Astrocyte of the spinal cord (primary cell): ENCODE measurements around the gene TAX1BP1.

Experiments
- DNase-seq: peaks from one replicate; pipeline ENCODE4 v3.0.0; 2011; ENCODE audit warnings: low read depth, low spot score
- H3K4me3 ChIP-seq: 2 replicates; pipeline ENCODE4 v1.5.1; 2011; ENCODE audit warnings: low read depth, mild to moderate bottlenecking, low read length, moderate library complexity
- CTCF ChIP-seq: IDR thresholded peaks from 2 replicates; pipeline ENCODE4 v1.5.1; 2012; ENCODE audit warnings: low read depth, mild to moderate bottlenecking, low read length, inconsistent platforms
- in situ Hi-C: cut with HindIII; loops from 2 replicates; pipeline ENCODE4 v1.10.0; 2017; ENCODE audit warnings: low sequenced_read_pairs

Gene TAX1BP1

GRCh38 chr7:27834179-27834921 lies 94.4 kb downstream of the TAX1BP1 start:
- in situ Hi-C loops: no loop called here
- H3K4me3 ChIP-seq: no peak overlapping the region
- DNase-seq: no peak
- TF ChIP-seq CTCF: no peak

- DNase-seq: peak; percentile 31
- H3K4me3 ChIP-seq: no peak overlapping the region
- in situ Hi-C loops: no loop called here
- TF ChIP-seq CTCF: no peak
Observed at GRCh38 chr7:27835376-27835775, 95.4 kb downstream of the TAX1BP1 start.

- DNase-seq: no peak
- H3K4me3 ChIP-seq: no peak overlapping the region
- in situ Hi-C loops: no loop called here
- TF ChIP-seq CTCF: no peak
Observed at GRCh38 chr7:27836536-27836935, 96.6 kb downstream of the TAX1BP1 start.

GRCh38 chr7:27839099-27839498 lies 99.1 kb downstream of the TAX1BP1 start:
- H3K4me3 ChIP-seq: no peak overlapping the region
- no peak for TF ChIP-seq CTCF
- no peak for DNase-seq
- in situ Hi-C loops: no loop called here

- in situ Hi-C loops: no loop called here
- DNase-seq: no peak
- no peak overlapping the region for H3K4me3 ChIP-seq
Observed at GRCh38 chr7:27840313-27840712, 100.4 kb downstream of the TAX1BP1 start.

GRCh38 chr7:27840760-27841364 lies 100.9 kb downstream of the TAX1BP1 start:
- no peak for DNase-seq
- in situ Hi-C loops: no loop called here
- H3K4me3 ChIP-seq: no peak overlapping the region
- no peak for TF ChIP-seq CTCF

More at GRCh38 chr7:27840313-27840712, 100.4 kb downstream of the TAX1BP1 start:
- TF ChIP-seq CTCF: no peak
